ENCODE measurements around the gene RAD51B.

The RAD51B gene

DNA sequence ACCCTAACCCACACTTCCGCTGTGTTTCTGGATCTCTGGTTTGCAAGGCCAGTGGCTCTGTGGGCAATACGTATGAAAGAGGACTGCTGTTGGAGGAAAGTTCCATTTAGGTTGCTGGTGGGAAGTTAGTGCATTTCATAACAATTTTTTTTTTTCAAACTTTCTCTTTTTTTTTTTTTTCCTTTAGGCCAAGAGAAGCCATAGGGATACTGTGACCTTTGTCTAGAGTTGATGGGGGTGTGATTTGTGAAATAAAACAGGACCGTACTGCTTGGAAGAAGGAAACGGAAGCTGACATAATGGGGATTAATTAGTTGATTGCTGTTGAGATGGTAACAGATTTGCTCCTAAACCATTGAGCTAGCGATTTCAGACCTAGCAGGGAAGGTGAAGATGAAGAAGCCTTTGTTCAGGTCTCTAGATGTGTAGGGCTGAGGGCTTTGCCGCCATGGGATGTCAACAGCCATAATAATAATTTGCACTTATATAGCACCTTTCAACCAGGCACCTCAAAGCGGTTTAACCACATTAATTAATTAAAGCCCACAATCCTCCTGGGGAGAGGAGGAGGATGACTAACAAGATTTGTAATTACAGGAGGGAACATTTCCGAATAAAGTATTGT lies 658.0 kb downstream of the RAD51B start:
- DNase-seq: no peak

DNA sequence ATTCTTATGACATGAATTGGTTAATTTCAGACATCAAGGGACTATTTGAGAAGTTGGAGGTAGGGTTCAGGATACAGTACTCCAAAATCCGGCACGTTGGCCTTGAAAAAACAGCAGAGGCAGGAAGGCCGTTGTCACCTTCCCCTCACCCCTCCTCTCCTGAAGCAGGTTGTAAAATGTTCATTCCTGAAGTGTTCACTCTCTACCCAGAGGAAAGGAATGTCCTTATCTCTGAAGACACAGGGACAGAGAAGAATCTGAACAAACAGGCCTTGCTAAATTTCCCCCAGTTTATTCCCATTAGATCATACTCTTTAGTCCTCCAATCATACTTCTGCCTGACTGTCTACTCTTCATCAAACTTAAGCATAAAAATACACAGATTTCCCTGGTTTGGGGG lies 659.7 kb downstream of the RAD51B start:
- no peak for DNase-seq

DNA sequence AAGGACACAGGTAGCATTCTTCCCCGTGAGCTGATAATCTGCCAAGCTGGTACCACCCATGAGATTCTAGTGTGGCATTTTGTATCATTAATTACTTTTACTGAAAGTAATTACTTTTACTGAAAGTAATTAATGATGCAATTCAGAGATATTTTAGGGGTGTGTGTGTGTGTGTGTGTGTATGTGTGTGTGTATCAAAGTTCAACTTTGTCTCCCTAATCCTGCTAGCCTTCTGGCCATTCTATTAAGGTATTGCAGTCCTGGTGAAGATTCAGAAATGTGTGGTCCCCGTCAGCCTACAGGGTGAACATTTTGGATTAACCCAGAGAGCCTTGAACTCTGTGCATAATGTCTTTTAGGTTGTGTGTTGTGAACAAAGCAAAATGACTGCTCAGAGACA lies 662.4 kb downstream of the RAD51B start:
- DNase-seq: no peak

DNA sequence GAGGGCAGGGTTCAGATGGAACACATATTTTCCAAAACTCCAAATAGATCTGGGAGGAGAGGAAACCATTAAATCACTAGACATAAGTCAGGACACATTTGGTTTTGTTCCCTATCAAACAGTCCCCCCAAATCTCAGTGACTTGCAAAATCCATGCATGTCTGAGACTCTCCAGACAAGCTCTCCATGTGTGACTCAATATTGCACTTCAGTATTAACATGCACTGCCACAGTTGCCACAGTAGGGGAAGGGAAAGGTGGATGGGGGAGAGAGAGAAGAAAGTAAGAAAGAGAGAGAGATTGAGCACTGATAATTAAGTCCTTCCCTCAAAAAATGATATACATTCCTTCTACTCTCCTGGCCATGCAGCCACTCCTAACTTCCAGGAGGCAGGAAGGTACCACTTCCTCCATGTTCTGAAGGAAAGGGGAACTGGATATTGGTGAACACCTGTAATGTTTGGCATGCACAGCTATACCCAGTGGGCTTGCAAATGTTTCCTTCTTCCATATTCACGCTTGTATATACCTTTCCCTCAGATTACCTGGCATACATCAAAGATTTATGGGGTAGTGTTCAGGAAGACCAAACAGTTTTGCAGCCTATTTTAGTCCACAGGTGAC lies 663.3 kb downstream of the RAD51B start:
- DNase-seq: no peak

DNA sequence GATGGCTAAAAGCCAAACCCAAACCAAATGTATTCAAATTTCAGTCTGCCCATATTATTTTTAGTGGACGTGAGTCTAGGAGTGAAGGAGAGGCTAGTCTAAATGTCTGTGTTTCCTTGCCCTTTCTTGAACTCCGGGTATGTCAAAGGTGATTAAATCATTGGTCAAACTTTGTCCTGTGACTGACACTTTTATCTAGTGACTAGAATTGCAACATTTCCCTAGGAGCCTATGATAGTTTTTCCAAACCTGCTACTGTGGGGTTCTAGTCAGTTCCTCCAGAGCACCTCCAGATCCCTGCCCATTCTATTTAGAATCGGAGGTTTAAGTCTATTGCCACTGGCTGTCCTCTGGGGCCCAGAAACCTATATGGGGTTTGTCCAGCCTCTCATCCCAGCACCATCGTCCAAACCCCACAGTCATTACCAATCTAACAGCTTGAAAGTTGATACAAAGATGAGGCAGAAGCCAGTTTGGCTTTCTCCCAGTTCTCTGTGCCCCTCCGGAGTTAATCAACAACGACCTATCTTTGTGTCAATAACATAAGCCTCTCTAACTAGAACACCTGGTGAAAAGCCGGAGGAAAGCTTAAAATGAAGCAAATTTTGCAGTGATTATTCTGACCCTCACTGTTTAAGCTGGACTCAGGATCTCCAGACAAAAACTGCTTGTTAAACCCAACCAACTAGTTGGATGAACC lies 666.6 kb downstream of the RAD51B start:
- DNase-seq: no peak

DNA sequence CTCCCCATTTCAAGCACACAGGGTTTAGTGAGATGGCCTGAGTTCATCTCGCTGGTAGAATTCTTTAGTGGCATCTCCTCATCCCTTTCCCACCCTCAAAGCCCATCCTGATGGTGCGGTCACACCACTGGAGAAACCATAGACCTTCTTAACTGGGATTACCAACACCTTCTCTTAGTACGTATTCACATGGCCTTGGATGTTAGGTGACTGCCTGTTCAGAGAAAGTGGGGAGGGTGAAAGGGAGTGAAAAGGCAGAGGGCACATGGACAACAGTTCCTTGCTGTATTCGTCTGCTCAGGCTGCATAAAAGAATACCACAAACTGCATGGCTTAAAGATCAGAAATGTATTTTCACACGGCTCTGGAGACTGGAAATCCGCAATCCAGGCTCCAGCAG lies 667.2 kb downstream of the RAD51B start:
- no peak for DNase-seq

DNA sequence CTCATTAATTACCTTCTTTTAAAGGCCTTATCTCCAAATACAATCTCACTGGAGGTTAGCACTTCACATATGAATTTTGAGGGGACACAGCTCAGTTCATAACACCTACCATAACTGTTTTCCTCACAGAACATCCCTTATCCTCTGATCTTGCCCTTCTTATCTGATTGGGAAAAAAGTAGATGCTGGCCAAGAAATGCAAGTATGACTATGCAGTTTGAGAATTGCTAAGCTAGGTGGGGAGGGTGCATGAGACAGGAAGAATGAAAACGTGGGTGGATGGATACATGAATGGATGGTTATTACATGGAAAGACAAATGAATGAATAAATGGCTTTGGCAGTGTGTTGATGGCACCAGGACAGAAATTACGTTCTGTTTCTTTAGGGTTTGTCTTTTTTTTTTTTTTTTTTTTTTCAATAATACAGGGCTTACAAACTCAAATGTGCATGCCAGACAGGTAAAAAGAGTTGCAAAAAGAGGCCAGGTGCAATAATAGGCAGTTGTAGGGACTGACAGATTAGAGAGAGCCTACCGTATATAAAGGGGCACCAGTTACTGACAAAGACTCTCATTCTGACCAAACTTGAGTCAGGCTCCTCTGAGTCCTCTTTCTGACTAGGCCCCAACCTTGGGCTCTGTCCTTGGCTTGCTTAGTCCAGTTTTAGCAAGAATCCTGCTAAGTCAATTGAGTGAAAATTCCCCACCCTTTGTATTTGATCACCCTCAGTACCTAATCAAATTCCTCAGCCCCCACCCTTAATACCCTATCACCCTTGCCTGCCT lies 668.4 kb downstream of the RAD51B start:
- DNase-seq: no peak

DNA sequence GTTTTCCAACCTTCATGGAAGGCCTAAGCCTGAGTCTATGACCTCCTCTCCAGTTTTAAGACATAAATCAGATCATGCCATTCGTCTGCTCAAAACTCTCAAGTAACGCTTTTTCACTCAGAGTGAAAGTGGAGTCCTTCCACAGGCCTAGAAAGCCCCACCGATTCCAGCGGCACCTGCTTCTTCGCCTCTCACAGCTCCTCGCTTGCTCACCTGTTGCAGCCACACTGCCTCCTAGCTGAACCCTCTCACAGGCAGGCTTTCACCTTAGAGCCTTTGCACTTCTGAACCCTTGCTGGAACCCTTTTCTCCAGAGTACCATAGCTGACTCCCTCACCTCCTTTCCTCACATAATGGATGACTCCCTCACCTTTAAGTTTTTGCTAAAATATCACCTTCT lies 672.2 kb downstream of the RAD51B start:
- DNase-seq: no peak

DNA sequence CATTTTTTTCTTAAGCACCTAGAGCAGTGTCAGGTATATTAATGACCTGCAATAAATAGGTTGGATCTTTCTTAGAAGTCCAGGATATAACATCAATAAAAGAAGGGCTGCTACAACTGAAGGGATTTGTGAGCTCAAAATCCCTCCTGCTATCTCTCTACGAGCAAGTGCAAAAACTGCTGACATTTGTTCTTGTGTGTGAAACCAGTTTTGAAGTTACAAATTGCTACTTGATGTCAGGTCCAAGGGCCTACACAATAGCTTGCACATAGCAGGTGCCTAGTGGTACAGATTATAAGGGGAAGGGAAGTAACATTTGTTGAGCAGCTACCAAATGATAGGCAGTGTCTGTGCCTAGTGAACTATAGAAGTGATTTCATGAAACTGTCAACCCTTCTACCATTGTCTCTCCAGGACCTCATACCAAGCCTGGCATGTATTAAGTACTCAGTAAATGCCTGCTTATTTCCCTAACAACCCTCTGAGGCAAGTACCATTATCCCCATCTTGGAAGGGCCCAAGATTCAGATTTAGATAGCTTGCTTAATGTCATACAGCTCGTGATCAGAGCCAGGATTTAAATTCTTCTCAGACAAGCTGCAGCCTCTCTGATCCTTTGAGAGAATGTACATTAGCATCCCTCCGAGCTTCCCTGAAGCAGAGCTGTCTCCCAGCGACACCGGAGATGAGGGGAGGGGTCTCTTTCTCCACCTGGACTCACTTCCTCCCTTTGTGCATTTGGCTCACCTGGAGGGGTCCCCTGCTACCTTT lies 673.0 kb downstream of the RAD51B start:
- DNase-seq: no peak

DNA sequence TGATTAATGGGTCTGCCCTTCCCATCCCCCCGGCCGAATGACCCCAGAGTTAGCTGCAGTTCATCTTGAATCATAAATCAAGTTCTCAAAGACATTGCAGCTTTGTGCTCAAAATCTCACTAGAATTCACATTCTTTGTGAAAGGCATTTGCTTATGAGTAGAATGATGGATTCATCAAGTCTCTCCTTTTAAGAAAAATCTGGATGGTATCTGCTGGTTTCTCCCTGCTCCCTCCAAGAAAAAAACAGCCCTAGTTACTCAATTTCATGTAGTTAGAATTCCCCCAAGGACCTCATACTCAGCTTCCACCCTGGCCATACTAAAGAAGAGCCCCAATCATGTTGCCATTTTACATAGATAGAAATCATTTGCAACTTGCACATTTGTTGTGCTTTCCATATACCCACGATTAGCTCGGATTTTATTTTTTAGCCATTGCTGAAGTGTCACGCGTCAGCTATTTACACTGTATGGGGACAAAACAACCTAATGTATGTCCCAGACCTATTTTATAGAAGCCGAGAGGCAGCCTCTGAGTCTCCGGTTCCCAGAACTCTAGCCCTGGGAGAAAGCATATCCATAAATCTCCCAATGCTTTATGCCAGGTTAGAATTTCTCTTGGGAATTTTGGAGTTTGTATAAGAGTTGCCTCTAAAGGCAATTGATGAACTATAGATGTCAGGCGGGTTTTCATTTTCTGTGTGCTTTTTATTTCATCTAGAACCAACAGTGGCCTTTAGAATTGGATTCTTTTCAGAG lies 673.8 kb downstream of the RAD51B start:
- no peak for DNase-seq

DNA sequence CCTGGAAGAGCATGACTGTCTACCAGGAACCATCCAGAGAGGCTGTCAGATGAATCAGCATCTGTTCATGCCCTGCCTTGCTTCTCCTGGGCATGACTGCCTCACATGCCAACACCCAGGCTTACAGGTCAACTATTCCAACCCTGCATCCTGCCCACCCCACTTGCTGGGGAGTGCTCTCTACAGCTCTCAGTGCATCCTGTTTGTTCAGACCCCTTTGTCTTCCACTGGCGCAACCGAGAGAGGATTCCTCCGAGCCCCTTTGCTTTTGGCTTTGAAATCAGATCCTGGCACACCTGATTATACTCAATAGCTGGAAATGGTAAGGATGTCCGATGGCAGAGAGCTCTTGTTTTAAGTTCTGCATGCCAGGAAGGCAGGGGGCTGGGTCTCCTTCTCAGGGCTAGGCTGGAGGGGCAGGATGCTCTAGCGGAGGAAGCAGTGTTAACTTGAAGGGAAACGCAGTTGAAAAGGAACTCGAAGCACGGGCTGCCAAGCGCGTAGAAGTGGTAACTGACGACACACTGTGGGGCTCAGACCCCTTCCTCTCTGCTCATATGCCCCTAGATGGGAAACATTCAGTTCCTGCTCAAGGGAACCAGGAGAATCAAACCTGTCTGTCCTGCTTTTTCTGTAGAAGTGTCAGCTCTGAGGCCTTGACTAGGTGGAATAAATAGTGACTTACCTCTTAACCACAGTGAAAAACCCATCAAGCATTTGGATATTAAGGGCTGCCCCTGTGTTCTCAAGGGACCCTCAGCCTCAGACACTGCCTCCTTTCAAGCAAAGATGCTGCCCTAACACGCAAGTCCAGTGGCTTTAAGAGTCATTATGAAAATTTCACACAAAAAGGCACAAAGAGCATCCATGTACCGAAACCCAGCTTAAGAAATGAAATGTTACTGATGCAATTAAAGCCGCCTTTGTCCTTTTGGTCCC lies 675.8 kb downstream of the RAD51B start:
- DNase-seq: peak; percentile 27

DNA sequence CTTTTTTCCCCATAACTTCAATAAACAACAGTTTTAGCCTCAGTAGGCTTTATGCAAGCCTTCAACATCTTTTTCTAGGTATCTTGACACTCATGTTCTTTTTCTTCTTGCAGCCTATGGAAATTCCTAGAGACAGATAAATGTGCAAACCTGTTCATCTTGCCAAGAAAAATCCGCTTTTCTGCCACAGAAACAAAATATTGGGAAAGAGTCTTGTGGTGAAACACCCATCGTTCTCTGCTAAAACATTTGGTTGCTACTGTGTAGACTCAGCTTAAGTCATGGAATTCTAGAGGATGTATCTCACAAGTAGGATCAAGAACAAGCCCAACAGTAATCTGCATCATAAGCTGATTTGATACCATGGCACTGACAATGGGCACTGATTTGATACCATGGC lies 677.4 kb downstream of the RAD51B start:
- no peak for DNase-seq

DNA sequence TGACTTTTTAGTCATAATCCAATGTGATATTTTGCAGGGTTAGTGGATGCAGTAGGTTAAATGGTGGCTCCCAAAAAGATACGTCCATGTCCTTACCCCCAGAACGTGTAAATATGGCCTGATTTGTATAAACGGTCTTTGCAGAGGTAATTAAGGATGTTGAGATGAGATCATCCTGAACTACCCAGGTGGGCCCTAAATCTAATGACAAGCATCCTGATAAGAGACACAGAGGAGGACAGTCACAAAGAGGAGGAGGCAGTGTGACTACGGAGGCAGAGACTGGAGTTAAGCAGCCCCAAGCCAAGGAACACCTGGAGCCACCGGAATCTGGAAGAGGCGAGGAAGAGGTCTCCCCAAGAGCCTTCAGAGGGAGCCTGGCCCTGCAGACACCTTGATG lies 679.9 kb downstream of the RAD51B start:
- DNase-seq: no peak

DNA sequence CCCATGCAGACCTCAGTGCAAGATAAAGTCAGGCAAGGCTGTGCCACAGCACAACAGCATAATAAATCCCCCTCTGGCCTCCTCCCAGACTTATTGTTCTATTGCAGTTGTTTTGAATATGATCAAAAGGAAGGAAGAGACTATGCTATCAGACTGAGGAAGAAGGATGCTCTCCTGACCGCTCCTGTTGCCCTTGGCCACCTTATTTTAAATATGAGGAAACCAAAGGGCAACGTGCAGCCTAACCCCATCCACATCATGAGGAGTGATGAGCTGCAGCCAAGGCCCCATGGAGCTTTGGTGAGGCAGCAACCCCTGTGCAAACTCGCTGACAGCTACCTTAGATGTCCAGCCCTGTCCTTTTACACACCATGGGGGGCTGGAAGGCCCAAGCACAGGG lies 681.6 kb downstream of the RAD51B start:
- DNase-seq: no peak

DNA sequence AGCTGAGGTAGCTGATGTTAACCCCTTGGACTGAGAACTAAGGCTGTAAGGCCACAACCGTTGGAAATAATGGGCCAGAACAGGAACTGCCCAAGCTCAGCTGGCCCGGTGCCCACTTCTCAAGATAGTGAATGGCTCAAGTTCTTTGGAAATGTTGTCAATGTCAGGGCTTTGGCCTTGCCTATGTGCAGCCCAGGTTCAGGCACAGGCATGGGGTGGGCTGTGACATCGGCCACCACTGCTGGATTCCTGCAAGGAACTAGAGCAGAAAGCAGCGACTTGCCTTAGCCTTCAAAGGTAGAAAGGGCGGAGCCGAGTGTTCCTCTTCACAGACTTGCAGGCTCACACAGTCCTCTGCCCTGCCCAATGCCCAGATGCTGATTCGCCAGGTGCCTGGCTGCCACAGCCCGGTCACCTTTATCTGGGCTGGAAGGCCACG lies 682.1 kb downstream of the RAD51B start:
- DNase-seq: no peak

DNA sequence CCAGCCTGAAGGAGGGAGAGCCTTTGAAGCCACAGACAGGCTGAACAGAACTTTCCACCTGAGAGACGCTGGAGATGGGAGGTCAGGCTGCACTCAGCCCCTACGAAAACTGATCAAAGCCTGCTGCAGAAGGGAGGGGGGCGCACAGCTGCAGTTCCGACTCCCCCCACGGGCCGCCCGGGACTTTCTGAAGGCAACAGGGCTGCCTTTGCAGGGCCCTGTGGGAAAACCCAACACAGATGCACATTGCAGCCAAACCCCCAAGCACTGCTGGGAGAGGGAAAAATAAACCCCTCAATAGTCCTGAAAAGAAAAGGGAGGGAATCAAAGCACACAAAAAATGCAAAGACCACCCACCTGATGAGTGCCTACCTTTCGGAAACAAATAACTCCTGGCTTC lies 682.7 kb downstream of the RAD51B start:
- DNase-seq: no peak

DNA sequence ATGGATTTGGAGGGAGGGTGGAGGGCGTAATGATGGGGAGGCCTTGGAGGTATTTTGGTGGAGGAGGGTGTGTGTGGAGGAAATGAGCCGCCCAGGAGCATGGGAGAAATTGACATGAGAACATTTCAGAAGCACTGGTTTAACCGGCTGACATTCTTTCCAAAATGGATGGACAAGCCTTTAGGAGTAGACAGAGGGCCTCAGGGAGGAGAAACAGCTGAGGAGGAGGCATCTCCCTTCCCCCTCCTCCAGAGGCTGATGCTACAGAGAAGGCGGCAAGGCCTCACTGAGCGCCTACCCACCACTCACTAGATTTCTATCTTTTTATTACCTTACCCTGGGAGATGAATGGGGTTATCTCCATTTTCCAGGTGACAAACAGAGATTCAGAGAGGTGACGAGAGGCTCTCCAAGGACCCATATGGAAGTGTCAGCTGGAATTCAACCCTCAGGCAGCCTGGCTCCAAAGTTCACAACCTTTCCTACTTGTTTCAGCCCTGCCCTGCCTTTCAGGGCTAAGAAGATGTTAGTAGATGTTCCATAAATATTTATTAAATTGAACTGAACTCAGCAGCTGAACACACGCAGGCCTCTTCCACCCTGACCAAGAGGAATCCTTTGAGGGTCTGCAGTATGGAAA lies 683.7 kb downstream of the RAD51B start:
- DNase-seq: no peak

DNA sequence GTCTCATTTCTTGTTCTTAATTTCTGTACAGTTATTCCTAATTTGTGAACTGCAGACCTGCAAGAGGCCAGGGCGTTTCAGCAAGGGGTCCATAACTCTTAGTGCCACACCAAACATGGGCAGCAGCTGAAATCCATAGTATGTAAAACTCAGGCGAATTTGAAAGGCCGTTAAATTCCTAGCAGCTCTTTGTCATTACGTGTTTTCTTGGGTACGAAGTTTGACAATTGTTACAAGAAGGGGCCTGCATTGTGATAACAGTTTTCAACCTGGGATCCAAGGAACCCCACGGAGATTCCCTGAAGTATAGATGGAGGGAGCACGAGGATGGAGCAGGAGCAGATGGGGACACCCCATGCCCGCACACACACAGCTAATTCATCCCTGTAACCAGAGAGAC lies 685.3 kb downstream of the RAD51B start:
- DNase-seq: no peak

DNA sequence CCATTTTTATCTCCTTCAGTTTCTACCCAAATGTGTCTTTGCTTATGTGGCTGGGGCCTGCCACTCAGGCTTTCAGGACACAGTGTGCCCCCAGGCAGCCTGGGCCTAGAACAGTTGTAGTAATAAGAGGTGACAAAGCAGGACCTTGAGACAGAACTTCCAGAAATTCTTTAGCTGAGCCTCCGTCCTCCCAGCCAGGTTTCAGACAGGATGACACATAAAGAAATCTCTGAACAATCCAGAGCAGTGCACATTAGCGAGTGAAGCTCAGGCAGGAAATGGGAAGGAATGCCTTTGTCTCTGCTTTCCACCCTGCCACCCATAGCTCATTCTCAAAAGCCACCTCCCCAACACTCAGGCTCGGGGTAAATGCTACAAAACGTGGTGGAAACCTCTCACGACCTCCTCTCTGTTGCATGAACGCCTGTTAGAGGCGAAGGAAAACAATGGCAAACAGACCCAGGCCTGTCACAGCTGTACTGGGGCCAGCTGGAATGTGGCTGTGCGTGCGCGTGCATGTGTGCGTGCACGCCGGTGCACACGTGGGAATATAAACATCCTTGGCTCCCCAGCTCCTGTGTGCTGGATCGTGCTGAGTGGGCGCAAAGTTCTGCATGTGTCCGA lies 686.6 kb downstream of the RAD51B start:
- no peak for DNase-seq
